Sigmoid colon (tissue), 7 donors: ENCODE results near the gene SHC3. TPM values are rescaled to one million over a fixed set of nuclear protein-coding genes. Genes with fewer than 3 reads are reported as not detected.
A peak's percentile ranks its signal among the peaks of the same experiment; 100 is the strongest.

Source experiments
- DNase-seq: peaks from one replicate; pipeline ENCODE4 v3.0.0-alpha.2; 2019
- H3K27ac ChIP-seq, 4 donors: fragments of 200-600 bp; sonication (generic); one replicate each; pipeline ENCODE4 v1.5.1; 2016 to 2019; ENCODE audit warnings: mild to moderate bottlenecking in 1 of 4
- H3K27me3 ChIP-seq, 3 donors: fragments of 200-600 bp; sonication (generic); one replicate each; pipeline ENCODE4 v1.5.1; 2019; ENCODE audit warnings: mild to moderate bottlenecking in 1 of 3
- H3K36me3 ChIP-seq, 4 donors: fragments of 200-600 bp; sonication (generic); one replicate each; pipeline ENCODE4 v1.5.1; 2016 to 2019
- H3K4me1 ChIP-seq, 4 donors: fragments of 200-600 bp; sonication (generic); one replicate each; pipeline ENCODE4 v1.5.1; 2017 to 2019
- H3K4me3 ChIP-seq, 4 donors: fragments of 200-600 bp; sonication (generic); one replicate each; pipeline ENCODE4 v1.5.1; 2017 to 2019; ENCODE audit warnings: mild to moderate bottlenecking in 2 of 4, moderate library complexity in 1 of 4
- H3K9me3 ChIP-seq, 4 donors: fragments of 200-600 bp in 3 of 4; sonication (generic) in 3 of 4; one replicate each; pipeline versions ENCODE4 v1.5.1 to v1.6.1; 2013 to 2019
- CTCF ChIP-seq, 4 experiments: fragments of 450-650 bp in 3 of 4; fragments of 200-600 bp in 1 of 4; IDR thresholded peaks; one replicate each; pipeline ENCODE4 v1.5.1; 2016 to 2019; ENCODE audit warnings: antibody characterized with exemption in 4 of 4, mild to moderate bottlenecking in 3 of 4, moderate library complexity in 2 of 4
- EP300 ChIP-seq, 4 donors: sonication (generic); formaldehyde crosslinking; IDR thresholded peaks; one replicate each; pipeline ENCODE4 v1.6.1; 2017; ENCODE audit warnings: antibody characterized with exemption in 4 of 4
- POLR2A ChIP-seq, 2 donors: fragments of 450-650 bp; IDR thresholded peaks; one replicate each; pipeline ENCODE4 v1.6.1; 2016; ENCODE audit warnings: antibody characterized with exemption in 2 of 2, mild to moderate bottlenecking in 2 of 2, moderate library complexity in 2 of 2
- POLR2AphosphoS5 ChIP-seq, 4 donors: sonication (generic); formaldehyde crosslinking; IDR thresholded peaks; one replicate each; pipeline ENCODE4 v1.6.1; 2017; ENCODE audit warnings: antibody characterized with exemption in 4 of 4
- WGBS, 2 donors: extraction: QIAGEN DNeasy Blood & Tissue Kit; methylation state at CpG; one replicate each; pipeline ENCODE4 v1.1.7; 2013; 5-methylcytosine and 5-hydroxymethylcytosine counted together
- intact Hi-C: fragments of 100-400 bp; cut with DNase I; formaldehyde crosslinking; loops from one replicate; pipeline ENCODE4 v1.15.1; 2023
- polyA plus RNA-seq, 3 donors: library from polyadenylated mRNA; stranded (reverse); fragments of 200-250 nt; gene quantifications; one replicate each; pipeline ENCODE4 v1.2.3, GENCODE V29; 2013
- total RNA-seq, 4 donors: library from RNA; depleted of rRNA; stranded (reverse); fragments of >200 nt; gene quantifications; one replicate each; pipeline ENCODE4 v1.1.0, GENCODE V29; 2016
- donor health status: healthy with polysubstance abuse.
- donor health status: Bipolar disorder and iron deficiency.
- donor health status: healthy.

SHC3 gene
- total and polyA plus RNA-seq, 7 donors: 0.32 to 14.7 (median 2.1) TPM; not detected in 1

GRCh38 chr9:88998503-88998902 is 180.1 kb downstream of the SHC3 start:
- Histone ChIP-seq H3K27ac (peak overlapping the region; percentile 47 to 98 (median 62)), H3K4me1 (peaks cover 0 to 77% (median 58%) of the 10 kb centered on the region in 4 donors), H3K9me3 (no peaks in the 10 kb centered on the region), H3K4me3 (no peak overlapping the region), H3K36me3 (no peaks in the 10 kb centered on the region), H3K27me3 (no peaks in the 10 kb centered on the region)
- intact Hi-C loops: loop anchor here (5.0 to 10.0 kb wide), 2 partner anchors 346 to 804 kb away; no protein-coding TSS in a partner anchor
- no peak for TF ChIP-seq CTCF (IDR thresholded peaks at IDR 0.05)
- no peak for TF ChIP-seq EP300 (IDR thresholded peaks at IDR 0.05)
- TF ChIP-seq POLR2AphosphoS5 (IDR thresholded peaks at IDR 0.05): no peak
- TF ChIP-seq POLR2A (IDR thresholded peaks at IDR 0.05): no peak
- no peak for DNase-seq
- 10 to 30% methylated on average over 2 of the region's 2 CpGs for WGBS, 2 donors

GRCh38 chr9:88997646-88998045 is 181.0 kb downstream of the SHC3 start:
- intact Hi-C loops: loop anchor here (5.0 to 10.0 kb wide), 2 partner anchors 345 to 803 kb away; no protein-coding TSS in a partner anchor
- H3K27ac ChIP-seq: peak overlapping the region in 3 of 4 donors; percentile 56 to 98 (median 69)

GRCh38 chr9:88996921-88997235 is 181.7 kb downstream of the SHC3 start:
- DNase-seq: no peak
- Histone ChIP-seq H3K4me1 (peaks cover 0 to 94% (median 74%) of the 10 kb centered on the region in 4 donors), H3K9me3 (no peaks in the 10 kb centered on the region), H3K27me3 (no peaks in the 10 kb centered on the region), H3K4me3 (no peak overlapping the region), H3K27ac (peak overlapping the region in 2 of 4 donors; percentile 69 to 98), H3K36me3 (no peaks in the 10 kb centered on the region)
- WGBS, 2 donors: 85% methylated on average over 4 of the region's 4 CpGs
- intact Hi-C loops: loop anchor here (5.0 to 10.0 kb wide), 2 partner anchors 345 to 802 kb away; no protein-coding TSS in a partner anchor
- TF ChIP-seq CTCF (IDR thresholded peaks at IDR 0.05): no peak
- no peak for TF ChIP-seq EP300 (IDR thresholded peaks at IDR 0.05)
- no peak for TF ChIP-seq POLR2A (IDR thresholded peaks at IDR 0.05)
- TF ChIP-seq POLR2AphosphoS5 (IDR thresholded peaks at IDR 0.05): no peak

More at GRCh38 chr9:88997646-88998045, 181.0 kb downstream of the SHC3 start:
- Histone ChIP-seq H3K27me3 (no peaks in the 10 kb centered on the region), H3K4me3 (no peak overlapping the region), H3K4me1 (peaks cover 0 to 86% (median 66%) of the 10 kb centered on the region in 4 donors), H3K9me3 (no peaks in the 10 kb centered on the region), H3K36me3 (no peaks in the 10 kb centered on the region)
- DNase-seq: no peak
- no peak for TF ChIP-seq EP300 (IDR thresholded peaks at IDR 0.05)
- no peak for TF ChIP-seq CTCF (IDR thresholded peaks at IDR 0.05)
- TF ChIP-seq POLR2A (IDR thresholded peaks at IDR 0.05): no peak
- TF ChIP-seq POLR2AphosphoS5 (IDR thresholded peaks at IDR 0.05): no peak
- WGBS, 2 donors: 85 to 86% methylated on average over 8 of the region's 8 CpGs

GRCh38 chr9:88996046-88996920 is 182.3 kb downstream of the SHC3 start:
- H3K36me3 ChIP-seq: no peaks in the 10 kb centered on the region
- H3K4me3 ChIP-seq: no peak overlapping the region
- DNase-seq: no peak
- TF ChIP-seq CTCF (IDR thresholded peaks at IDR 0.05) (no peak), POLR2AphosphoS5 (IDR thresholded peaks at IDR 0.05) (no peak), POLR2A (IDR thresholded peaks at IDR 0.05) (no peak), EP300 (IDR thresholded peaks at IDR 0.05) (no peak)
- no peaks in the 10 kb centered on the region for H3K9me3 ChIP-seq
- WGBS, 2 donors: 92 to 94% methylated on average over 14 of the region's 14 CpGs
- intact Hi-C loops: loop anchor here (5.0 to 10.0 kb wide), 2 partner anchors 344 to 801 kb away; no protein-coding TSS in a partner anchor
- H3K4me1 ChIP-seq: peaks cover 0 to 92% (median 74%) of the 10 kb centered on the region in 4 donors
- no peaks in the 10 kb centered on the region for H3K27me3 ChIP-seq
- H3K27ac ChIP-seq: peak overlapping the region in 2 of 4 donors; percentile 69 to 98
